ENCODE data around the gene UVRAG.

The UVRAG gene

GRCh38 chr11:75814677-75815344 is at the start of gene UVRAG:
Gene UVRAG, plus strand, starts transcription at chr11:75815210. Its CDS starts 198 bp downstream, at chr11:75815408.
- DNase-seq (ENCODE audit: low read depth), result peak; percentile 95

- DNase-seq (ENCODE audit: low read depth), result no peak
These were observed 48.4 kb upstream of the UVRAG start for GRCh38 chr11:75766443-75767227.

- DNase-seq (ENCODE audit: low read depth), result no peak
These were observed 47.8 kb upstream of the UVRAG start for GRCh38 chr11:75767228-75767572.

- DNase-seq (ENCODE audit: low read depth), result no peak
These were observed 47.3 kb upstream of the UVRAG start for GRCh38 chr11:75767793-75768111.

GRCh38 chr11:75768112-75768908 is 46.7 kb upstream of the UVRAG start, which contains the start of gene DGAT2:
Gene DGAT2, plus strand, starts transcription at chr11:75768778. Its CDS starts 214 bp downstream, at chr11:75768992.
- peak; percentile 63 for DNase-seq (ENCODE audit: low read depth)

GRCh38 chr11:75768909-75769771 is 45.9 kb upstream of the UVRAG start:
- DNase-seq (ENCODE audit: low read depth), result no peak

GRCh38 chr11:75770102-75770501 is 44.9 kb upstream of the UVRAG start:
- no peak for DNase-seq (ENCODE audit: low read depth)

GRCh38 chr11:75771646-75772410 is 43.2 kb upstream of the UVRAG start:
- no peak for DNase-seq (ENCODE audit: low read depth)

- DNase-seq (ENCODE audit: low read depth), result no peak
These were observed 41.2 kb upstream of the UVRAG start for GRCh38 chr11:75773595-75774353.

- DNase-seq (ENCODE audit: low read depth), result no peak
These were observed 40.0 kb upstream of the UVRAG start for GRCh38 chr11:75775056-75775455.

- no peak for DNase-seq (ENCODE audit: low read depth)
These were observed 38.5 kb upstream of the UVRAG start for GRCh38 chr11:75776546-75776945.

- no peak for DNase-seq (ENCODE audit: low read depth)
These were observed 37.4 kb upstream of the UVRAG start for GRCh38 chr11:75777461-75778110.

GRCh38 chr11:75778962-75779361 is 36.0 kb upstream of the UVRAG start:
- DNase-seq (ENCODE audit: low read depth), result no peak

- DNase-seq (ENCODE audit: low read depth), result no peak
These were observed 35.0 kb upstream of the UVRAG start for GRCh38 chr11:75779960-75780359.

- no peak for DNase-seq (ENCODE audit: low read depth)
These were observed 34.1 kb upstream of the UVRAG start for GRCh38 chr11:75780888-75781287.

GRCh38 chr11:75781296-75781695 is 33.7 kb upstream of the UVRAG start:
- no peak for DNase-seq (ENCODE audit: low read depth)

GRCh38 chr11:75781831-75782230 is 33.2 kb upstream of the UVRAG start:
- DNase-seq (ENCODE audit: low read depth), result no peak

GRCh38 chr11:75782540-75783263 is 32.3 kb upstream of the UVRAG start:
- no peak for DNase-seq (ENCODE audit: low read depth)

- no peak for DNase-seq (ENCODE audit: low read depth)
These were observed 31.5 kb upstream of the UVRAG start for GRCh38 chr11:75783416-75784084.

Measured in stimulated activated CD8-positive, alpha-beta memory T cell treated with anti-CD3 and anti-CD28 coated beads, Interleukin-4, amount 100 ng/mL, for 24 hours (primary cell).